B cell (primary cell): ENCODE data around the gene PI4KA. TPM values are rescaled to one million over a fixed set of nuclear protein-coding genes. Genes with fewer than 3 reads are reported as not detected.

ENCODE experiments used
- ATAC-seq: fragments of 200-7000 bp; cut with Tn5 transposase; one replicate; pipeline ENCODE4 v1.10.0; 2021; ENCODE audit warnings: low read depth, mild to moderate bottlenecking, moderate number of reproducible peaks, moderate library complexity
- CTCF ChIA-PET: fragments of 350-600 bp; sonication (Branson Sonifier 250); formaldehyde crosslinking; loops from one replicate; lab custom pipeline; 2021; ENCODE audit warnings: antibody characterized with exemption, inconsistent platforms; lab: Charles Lee
- POLR2A ChIA-PET: fragments of 350-600 bp; sonication (Branson Sonifier 250); formaldehyde crosslinking; loops from one replicate; lab custom pipeline; 2021; ENCODE audit warnings: antibody characterized with exemption; lab: Charles Lee
- DNase-seq: peaks from one replicate; pipeline ENCODE4 v3.0.0; 2013
- H2AFZ ChIP-seq: 2 replicates; pipeline ENCODE4 v1.6.1; 2012; ENCODE audit warnings: mild to moderate bottlenecking, low read depth, low read length; ENCODE audit not compliant: insufficient read depth, poor library complexity, severe bottlenecking
- H3K27ac ChIP-seq, 2 donors: 1 replicate in 1 of 2; 2 replicates in 1 of 2; pipeline ENCODE4 v1.5.1; 2012 to 2013; ENCODE audit warnings: low read length in 2 of 2, mild to moderate bottlenecking in 2 of 2, moderate library complexity in 1 of 2
- H3K27me3 ChIP-seq, 4 experiments: fragments of 200-600 bp in 1 of 4; sonication (generic) in 1 of 4; replicated peaks in 1 of 4; 1 replicate in 2 of 4; 2 replicates in 2 of 4; pipeline versions ENCODE4 v1.6.1 to v1.7.0; 2013 to 2016; ENCODE audit warnings: low read length in 3 of 4, mild to moderate bottlenecking in 2 of 4, mixed read lengths in 1 of 4, moderate library complexity in 1 of 4; ENCODE audit not compliant: insufficient read depth in 4 of 4, control insufficient read depth in 3 of 4; ENCODE audit errors: control extremely low read depth in 1 of 4
- H3K36me3 ChIP-seq, 2 experiments: replicated peaks in 1 of 2; 1 replicate in 1 of 2; 2 replicates in 1 of 2; pipeline versions ENCODE4 v1.6.1 to v1.7.1; 2013; ENCODE audit warnings: low read length in 1 of 2; ENCODE audit not compliant: insufficient read depth in 2 of 2, control insufficient read depth in 1 of 2; ENCODE audit errors: control extremely low read depth in 1 of 2, extremely low read depth in 1 of 2
- H3K4me1 ChIP-seq, 2 donors: fragments of 200-600 bp in 1 of 2; sonication (generic) in 1 of 2; 1 replicate in 1 of 2; 2 replicates in 1 of 2; pipeline versions ENCODE4 v1.5.1 to v1.6.1; 2013 to 2017; ENCODE audit warnings: low read length in 2 of 2; ENCODE audit not compliant: control insufficient read depth in 2 of 2, insufficient read depth in 2 of 2
- H3K4me2 ChIP-seq: replicated peaks from 2 replicates; pipeline ENCODE3; 2012; ENCODE audit warnings: mild to moderate bottlenecking, low read depth, low read length; ENCODE audit not compliant: poor library complexity, severe bottlenecking
- H3K4me3 ChIP-seq, 5 experiments: fragments of 200-600 bp in 1 of 5; sonication (generic) in 1 of 5; 1 replicate in 3 of 5; 2 replicates in 2 of 5; pipeline versions ENCODE4 v1.5.1 to v1.7.0; 2011 to 2016; ENCODE audit warnings: low read length in 4 of 5, mild to moderate bottlenecking in 4 of 5, low read depth in 2 of 5, control low read depth in 1 of 5, moderate library complexity in 1 of 5; ENCODE audit not compliant: insufficient read depth in 1 of 5; ENCODE audit errors: control extremely low read depth in 1 of 5, extremely low read depth in 1 of 5
- H3K79me2 ChIP-seq: fragments of 200-600 bp; sonication (generic); one replicate; pipeline ENCODE4 v1.6.0; 2016; ENCODE audit warnings: low read length; ENCODE audit not compliant: control insufficient read depth, insufficient read depth
- H3K9ac ChIP-seq: fragments of 200-600 bp; sonication (generic); 2 replicates; pipeline ENCODE4 v1.6.1; 2017; ENCODE audit warnings: mild to moderate bottlenecking, low read length, moderate library complexity
- H3K9me3 ChIP-seq, 3 donors: one replicate each; pipeline versions ENCODE4 v1.6.1 to v1.7.1; 2013; ENCODE audit warnings: low read length in 2 of 3; ENCODE audit not compliant: control insufficient read depth in 2 of 3, insufficient read depth in 1 of 3; ENCODE audit errors: control extremely low read depth in 1 of 3
- H4K20me1 ChIP-seq: 2 replicates; pipeline ENCODE4 v1.6.0; 2012; ENCODE audit warnings: mild to moderate bottlenecking, low read length; ENCODE audit not compliant: insufficient read depth, control insufficient read depth, poor library complexity, severe bottlenecking
- H3K27ac Mint-ChIP-seq: one replicate; pipeline ENCODE4 v1.8.0; 2021; ENCODE audit warnings: mixed read lengths
- H3K27me3 Mint-ChIP-seq: one replicate; pipeline ENCODE4 v1.8.0; 2021; ENCODE audit warnings: mixed read lengths
- H3K4me1 Mint-ChIP-seq: one replicate; pipeline ENCODE4 v1.8.0; 2021; ENCODE audit warnings: mixed read lengths
- H3K4me3 Mint-ChIP-seq: one replicate; pipeline ENCODE4 v1.8.0; 2021; ENCODE audit warnings: mixed read lengths
- H3K9me3 Mint-ChIP-seq: one replicate; pipeline ENCODE4 v1.8.0; 2022; ENCODE audit warnings: mixed read lengths; ENCODE audit not compliant: insufficient read depth
- EZH2 ChIP-seq: IDR thresholded peaks from 2 replicates; pipeline ENCODE4 v1.6.1; 2012; ENCODE audit warnings: borderline replicate concordance, low read depth, mild to moderate bottlenecking, moderate library complexity, low read length; ENCODE audit not compliant: insufficient read depth, poor library complexity, severe bottlenecking
- WGBS: methylation state at CpG from one replicate; pipeline ENCODE4 v1.1.5; 2013; ENCODE audit warnings: missing lambda C conversion rate; ENCODE audit not compliant: insufficient coverage; 5-methylcytosine and 5-hydroxymethylcytosine counted together
- intact Hi-C: fragments of 100-400 bp; cut with micrococcal nuclease; formaldehyde crosslinking; loops from one replicate; pipeline ENCODE4 v1.10.0; 2022
- polyA plus RNA-seq: library from polyadenylated mRNA; depleted of rRNA; stranded (reverse); fragments of >200 nt; gene quantifications from 2 replicates; pipeline ENCODE4 v1.2.3, GENCODE V29; 2012
- total RNA-seq, 2 donors: library from RNA; stranded (reverse); fragments of 120-200 nt in 1 of 2; gene quantifications; 1 replicate in 1 of 2; 2 replicates in 1 of 2; pipeline versions ENCODE4 v1.2.3 to v1.2.4, GENCODE V29; 2013 to 2022
- TF ChIP-seq, protein P1 (sequence below): fragments of 200-600 bp; IDR thresholded peaks from one replicate; pipeline ENCODE4 v1.8.0; 2022; ENCODE audit warnings: antibody characterized with exemption, mild to moderate bottlenecking

The PI4KA gene
- total and polyA plus RNA-seq, 2 donors (not counting 1 experiment from before 2014, with no cell fraction given) = 85.9 to 156 TPM

DNA sequence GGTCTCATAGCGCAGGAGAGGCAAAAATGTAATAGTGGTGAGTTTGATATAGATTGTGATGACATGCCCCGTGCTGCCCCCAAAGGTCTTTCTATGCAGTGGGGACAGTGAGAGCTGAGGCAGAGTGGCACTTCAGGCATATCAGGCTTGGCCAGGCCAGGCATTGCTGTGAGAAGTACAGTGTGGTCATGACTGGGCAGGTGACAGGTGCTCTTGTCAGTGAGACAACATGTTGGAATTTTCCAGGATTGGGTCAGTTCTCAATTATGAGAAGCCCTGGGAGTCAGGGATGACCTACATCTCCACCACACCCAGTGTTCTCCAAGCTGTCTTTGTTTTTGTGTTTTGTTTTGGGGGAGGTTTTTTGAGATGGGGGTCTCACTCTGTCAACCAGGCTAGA lies 3.9 kb upstream of the PI4KA start:
- ChIA-PET CTCF (interaction anchor here (0.6 kb wide), 2 partner anchors 350 to 785 kb away, joined by 3 to 5 read pairs; no protein-coding TSS in a partner anchor), POLR2A (no interaction called here)

DNA sequence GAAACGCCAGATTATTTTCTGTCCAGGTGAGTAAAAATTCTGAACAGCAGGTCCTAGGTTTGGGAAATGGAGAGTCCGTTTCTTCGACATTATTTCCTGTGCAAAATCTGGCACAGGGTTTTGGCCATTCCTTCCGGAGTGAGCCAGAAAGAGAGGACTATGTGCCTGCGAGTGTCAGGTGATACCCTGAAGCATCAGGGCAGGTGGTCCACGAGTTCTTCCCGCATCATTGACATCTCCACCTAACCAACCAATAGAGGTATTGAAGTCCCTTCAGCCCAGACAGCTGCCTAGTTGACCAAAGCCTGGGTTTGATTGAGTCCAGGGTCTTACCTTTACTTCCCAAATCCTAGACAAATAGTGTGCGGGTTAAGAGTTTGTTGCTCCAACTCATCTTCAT lies 1.0 kb upstream of the PI4KA start:
- no peaks in the 10 kb centered on the region for H3K27me3 ChIP-seq
- peak overlapping the region in 1 of 2 donors; percentile 77 for H3K27ac ChIP-seq
- peak overlapping the region; percentile 94 for H3K27ac Mint-ChIP-seq
- H3K79me2 ChIP-seq = peaks cover 80% of the 10 kb centered on the region
- no peak for ATAC-seq
- peaks cover 0 to 8% of the 10 kb centered on the region in 2 experiments for H3K36me3 ChIP-seq
- CTCF ChIA-PET = interaction anchor here (0.8 kb wide), 1 partner anchor 57 kb away, joined by 3 read pairs; no protein-coding TSS in a partner anchor
- H4K20me1 ChIP-seq = peaks cover 39% of the 10 kb centered on the region
- H2AFZ ChIP-seq = peak overlapping the region; percentile 88
- peak overlapping the region; percentile 80 to 94 (median 87) for H3K4me3 ChIP-seq
- H3K27me3 Mint-ChIP-seq = no peaks in the 10 kb centered on the region
- 36% methylated on average over 8 of the region's 8 CpGs for WGBS
- no peaks in the 10 kb centered on the region for H3K9me3 ChIP-seq
- TF ChIP-seq EZH2 = no peak
- TF ChIP-seq, protein P1, sequence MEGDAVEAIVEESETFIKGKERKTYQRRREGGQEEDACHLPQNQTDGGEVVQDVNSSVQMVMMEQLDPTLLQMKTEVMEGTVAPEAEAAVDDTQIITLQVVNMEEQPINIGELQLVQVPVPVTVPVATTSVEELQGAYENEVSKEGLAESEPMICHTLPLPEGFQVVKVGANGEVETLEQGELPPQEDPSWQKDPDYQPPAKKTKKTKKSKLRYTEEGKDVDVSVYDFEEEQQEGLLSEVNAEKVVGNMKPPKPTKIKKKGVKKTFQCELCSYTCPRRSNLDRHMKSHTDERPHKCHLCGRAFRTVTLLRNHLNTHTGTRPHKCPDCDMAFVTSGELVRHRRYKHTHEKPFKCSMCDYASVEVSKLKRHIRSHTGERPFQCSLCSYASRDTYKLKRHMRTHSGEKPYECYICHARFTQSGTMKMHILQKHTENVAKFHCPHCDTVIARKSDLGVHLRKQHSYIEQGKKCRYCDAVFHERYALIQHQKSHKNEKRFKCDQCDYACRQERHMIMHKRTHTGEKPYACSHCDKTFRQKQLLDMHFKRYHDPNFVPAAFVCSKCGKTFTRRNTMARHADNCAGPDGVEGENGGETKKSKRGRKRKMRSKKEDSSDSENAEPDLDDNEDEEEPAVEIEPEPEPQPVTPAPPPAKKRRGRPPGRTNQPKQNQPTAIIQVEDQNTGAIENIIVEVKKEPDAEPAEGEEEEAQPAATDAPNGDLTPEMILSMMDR = no peak
- peak overlapping the region; percentile 92 for H3K4me3 Mint-ChIP-seq
- DNase-seq = peak; percentile 24
- peak overlapping the region; percentile 78 for H3K9ac ChIP-seq
- peaks cover 18 to 30% of the 10 kb centered on the region in 2 donors for H3K4me1 ChIP-seq
- H3K4me1 Mint-ChIP-seq = peaks cover 48% of the 10 kb centered on the region
- peak overlapping the region; percentile 85 for H3K4me2 ChIP-seq
- intact Hi-C loops = loop anchor here (1.0 to 10.0 kb wide), 5 partner anchors 60 to 878 kb away; partner anchors contain the start of genes RANBP1, TRMT2A, YPEL1 and ZNF74
- POLR2A ChIA-PET = interaction anchor here (1.0 kb wide), 1 partner anchor 57 kb away, joined by 3 read pairs; the partner anchor contains the start of gene CRKL
- H3K9me3 Mint-ChIP-seq = no peaks in the 10 kb centered on the region

More for the DNA sequence above, 3.9 kb upstream of the PI4KA start:
- no peak overlapping the region for H3K4me3 Mint-ChIP-seq
- H3K9me3 ChIP-seq = no peaks in the 10 kb centered on the region
- ATAC-seq (no peak), DNase-seq (no peak)
- peaks cover 32% of the 10 kb centered on the region for H3K4me1 Mint-ChIP-seq
- no peak overlapping the region for H3K27ac ChIP-seq
- peaks cover 0 to 12% of the 10 kb centered on the region in 2 experiments for H3K36me3 ChIP-seq
- no peaks in the 10 kb centered on the region for H3K27me3 Mint-ChIP-seq
- no peak overlapping the region for H3K9ac ChIP-seq
- no peaks in the 10 kb centered on the region for H3K9me3 Mint-ChIP-seq
- H3K27ac Mint-ChIP-seq = no peak overlapping the region
- peaks cover 51% of the 10 kb centered on the region for H3K79me2 ChIP-seq
- no peak for TF ChIP-seq EZH2
- TF ChIP-seq, protein P1 = no peak
- H3K4me3 ChIP-seq = no peak overlapping the region
- peaks cover 12 to 23% of the 10 kb centered on the region in 2 donors for H3K4me1 ChIP-seq
- no peak overlapping the region for H3K4me2 ChIP-seq
- intact Hi-C loops = no loop called here
- H3K27me3 ChIP-seq = no peaks in the 10 kb centered on the region
- no peak overlapping the region for H2AFZ ChIP-seq
- 100% methylated on average over 2 of the region's 2 CpGs for WGBS
- H4K20me1 ChIP-seq = peaks cover 28% of the 10 kb centered on the region
